K562 (cell line): ENCODE results near the gene BZW2. TPM values are rescaled to one million over a fixed set of nuclear protein-coding genes. Genes with fewer than 3 reads are reported as not detected.

Experiments used
- ARID1B ChIP-seq: fragments of 450-650 bp; IDR thresholded peaks from 2 replicates; pipeline ENCODE4 v1.6.1; 2016; ENCODE audit warnings: antibody characterized with exemption, mild to moderate bottlenecking, inconsistent platforms
- CSDE1 ChIP-seq, 2 experiments: fragments of 450-650 bp; IDR thresholded peaks; 2 replicates each; pipeline ENCODE4 v1.6.1; 2016; ENCODE audit warnings: mild to moderate bottlenecking in 1 of 2
- IFI16 ChIP-seq: fragments of 250-450 bp; sonication (Bioruptor Pico); IDR thresholded peaks from 2 replicates; pipeline ENCODE4 v2.1.2; 2022; ENCODE audit warnings: mild to moderate bottlenecking, inconsistent platforms
- KAT2B ChIP-seq: IDR thresholded peaks from one replicate; pipeline ENCODE4 v1.6.1; 2012; ENCODE audit warnings: low read depth, mild to moderate bottlenecking, control low read depth, inconsistent platforms, low read length, moderate library complexity
- KLF13 ChIP-seq: fragments of 450-650 bp; IDR thresholded peaks from 2 replicates; pipeline ENCODE4 v1.6.1; 2016; ENCODE audit warnings: missing genetic modification characterization, low read depth, mild to moderate bottlenecking, missing compliant biosample characterization, moderate library complexity, borderline replicate concordance
- MAFF ChIP-seq: IDR thresholded peaks from 2 replicates; pipeline ENCODE4 v1.6.1; 2012; ENCODE audit warnings: low read length, improper control_type of control experiment
- MNT ChIP-seq, 2 experiments: fragments of 450-650 bp; conservative IDR thresholded peaks; 2 replicates each; pipeline ENCODE4 v1.6.1; 2017; ENCODE audit warnings: mild to moderate bottlenecking in 2 of 2, moderate library complexity in 2 of 2
- NFXL1 ChIP-seq: fragments of 450-650 bp; formaldehyde crosslinking; IDR thresholded peaks from 2 replicates; pipeline ENCODE4 v1.4.0; 2021; ENCODE audit warnings: mild to moderate bottlenecking
- PML ChIP-seq: IDR thresholded peaks from 2 replicates; pipeline ENCODE4 v1.6.1; 2012; ENCODE audit warnings: low read length, inconsistent platforms
- SMARCB1 ChIP-seq: IDR thresholded peaks from 2 replicates; pipeline ENCODE4 v1.6.1; 2011; ENCODE audit warnings: improper control_type of control experiment, low read depth; ENCODE audit not compliant: insufficient read length
- SMARCC2 ChIP-seq: fragments of 450-650 bp; IDR thresholded peaks from 2 replicates; pipeline ENCODE4 v1.6.1; 2017; ENCODE audit warnings: antibody characterized with exemption, moderate library complexity, mild to moderate bottlenecking, low read depth
- SMARCE1 ChIP-seq: fragments of 450-650 bp; IDR thresholded peaks from 2 replicates; pipeline ENCODE4 v1.7.1; 2016; ENCODE audit warnings: mild to moderate bottlenecking
- SMC3 ChIP-seq: conservative IDR thresholded peaks from 2 replicates; pipeline ENCODE4 v1.6.1; 2011; ENCODE audit warnings: low read depth, low read length, improper control_type of control experiment; ENCODE audit not compliant: insufficient read depth
- SRSF3 ChIP-seq: fragments of 200-400 bp; formaldehyde crosslinking; IDR thresholded peaks from 2 replicates; pipeline ENCODE4 v1.6.1; 2016; ENCODE audit warnings: mild to moderate bottlenecking, low read length, moderate library complexity; ENCODE audit not compliant: insufficient read depth
- USF2 ChIP-seq: sonication (generic); formaldehyde crosslinking; IDR thresholded peaks from 2 replicates; pipeline ENCODE4 v1.5.0; 2020; ENCODE audit warnings: missing genetic modification reagents
- ZEB2 ChIP-seq: fragments of 450-650 bp; IDR thresholded peaks from 2 replicates; pipeline ENCODE4 v1.6.1; 2016
- ZNF134 ChIP-seq: fragments of 250-450 bp; sonication (Bioruptor Pico); conservative IDR thresholded peaks from 2 replicates; pipeline ENCODE4 v1.4.0; 2020
- ZNF436 ChIP-seq: fragments of 250-450, 450-650 bp; sonication (Bioruptor Pico); formaldehyde crosslinking; IDR thresholded peaks from 2 replicates; pipeline ENCODE4 v1.7.0; 2020; ENCODE audit warnings: mild to moderate bottlenecking
- polyA plus RNA-seq, 8 experiments: library from polyadenylated mRNA; depleted of rRNA in 4 of 8; stranded (reverse) in 5 of 8; unstranded in 3 of 8; fragments of >200 nt; fragmentation: Nextera tagmentation in 2 of 8; fragmentation: Illumina TruSeq in 1 of 8; extraction: Ambion mirVana in 2 of 8; extraction: Trizol in 1 of 8; gene quantifications; 2 replicates each; pipeline versions ENCODE4 v1.2.1 to v1.2.3, GENCODE V29; 2011 to 2014; ENCODE audit warnings: inconsistent platforms in 1 of 8, missing spikeins in 1 of 8
- total RNA-seq, 7 experiments: library from RNA; depleted of rRNA in 6 of 7; stranded (reverse); fragments of >200 nt in 6 of 7; fragmentation: Illumina TruSeq in 2 of 7; extraction: Trizol in 2 of 7; gene quantifications; 2 replicates each; pipeline versions ENCODE4 v1.2.1 to v1.2.3, GENCODE V29; 2011 to 2021; ENCODE audit warnings: low replicate concordance in 1 of 7

Gene BZW2
- total and polyA plus RNA-seq, 9 of the 15 experiments (the other 6 are each of a cell fraction or from before 2014, with no cell fraction given), result 140 to 316 (median 173) TPM

- peak; percentile 79 for TF ChIP-seq SMARCE1
- TF ChIP-seq MNT (conservative IDR thresholded peaks at IDR 0.05), result no peak
- TF ChIP-seq KAT2B, result no peak
- no peak for TF ChIP-seq SMC3
- TF ChIP-seq USF2 (CRISPR knock-in tag), result no peak
- no peak for TF ChIP-seq ZNF436 (CRISPR knock-in tag)
- no peak for TF ChIP-seq ZNF134 (CRISPR knock-in tag)
- TF ChIP-seq ARID1B, result peak; percentile 80
- peak; percentile 53 for TF ChIP-seq SMARCB1
- TF ChIP-seq SMARCC2, result no peak
- no peak for TF ChIP-seq SRSF3
- no peak for TF ChIP-seq PML
- no peak for TF ChIP-seq CSDE1 (IDR thresholded peaks at IDR 0.05)
- no peak for TF ChIP-seq IFI16 (CRISPR knock-in tag)
- no peak for TF ChIP-seq KLF13
- peak; percentile 79 for TF ChIP-seq ZEB2
- no peak for TF ChIP-seq NFXL1
- TF ChIP-seq MAFF, result no peak
These were observed 96.6 kb downstream of the BZW2 start (continued) for GRCh38 chr7:16742547-16742946.
